H9 (cell line): Measurements from ENCODE around the gene TMEM234. TPM values are rescaled to one million over a fixed set of nuclear protein-coding genes. Genes with fewer than 3 reads are reported as not detected.

ENCODE experiments used
- DNase-seq: peaks from one replicate; pipeline ENCODE4 v3.0.0-alpha.2; 2017
- H2AFZ ChIP-seq: one replicate; pipeline ENCODE4 v1.6.1; 2013; ENCODE audit warnings: mild to moderate bottlenecking, low read length, control low read depth, moderate library complexity
- H2AK5ac ChIP-seq: 2 replicates; pipeline ENCODE4 v1.6.1; 2013; ENCODE audit warnings: low read length, control low read depth, mixed read lengths; ENCODE audit not compliant: insufficient read length
- H2BK120ac ChIP-seq: one replicate; pipeline ENCODE4 v1.6.1; 2013; ENCODE audit warnings: low read depth, mild to moderate bottlenecking, low read length, control low read depth, inconsistent platforms; ENCODE audit not compliant: poor library complexity, severe bottlenecking
- H2BK12ac ChIP-seq: 2 replicates; pipeline ENCODE4 v1.6.1; 2013; ENCODE audit warnings: low read length, control low read depth, mixed read lengths, low read depth; ENCODE audit not compliant: insufficient read length
- H2BK15ac ChIP-seq: 2 replicates; pipeline ENCODE4 v1.6.1; 2013; ENCODE audit warnings: low read depth, low read length, control low read depth
- H2BK20ac ChIP-seq: one replicate; pipeline ENCODE4 v1.6.1; 2013; ENCODE audit warnings: low read depth, mild to moderate bottlenecking, low read length, control low read depth, inconsistent platforms; ENCODE audit not compliant: poor library complexity, severe bottlenecking
- H2BK5ac ChIP-seq: 2 replicates; pipeline ENCODE4 v1.6.1; 2013; ENCODE audit warnings: low read length, control low read depth, mixed read lengths; ENCODE audit not compliant: insufficient read length
- H3K14ac ChIP-seq: 2 replicates; pipeline ENCODE4 v1.6.1; 2013; ENCODE audit warnings: low read length, control low read depth; ENCODE audit not compliant: insufficient read depth
- H3K18ac ChIP-seq: 2 replicates; pipeline ENCODE4 v1.6.1; 2013; ENCODE audit warnings: low read depth, mild to moderate bottlenecking, mixed read lengths, low read length, control low read depth; ENCODE audit not compliant: insufficient read length
- H3K23ac ChIP-seq: 2 replicates; pipeline ENCODE4 v1.6.1; 2013; ENCODE audit warnings: low read length, control low read depth, mixed read lengths, low read depth; ENCODE audit not compliant: insufficient read length
- H3K23me2 ChIP-seq: 2 replicates; pipeline ENCODE4 v1.6.1; 2013; ENCODE audit warnings: low read depth, mild to moderate bottlenecking, mixed read lengths, low read length, control low read depth; ENCODE audit not compliant: insufficient read length, poor library complexity, severe bottlenecking
- H3K27ac ChIP-seq: 2 replicates; pipeline ENCODE4 v1.5.1; 2013; ENCODE audit warnings: low read length, control low read depth, mixed read lengths, low read depth; ENCODE audit not compliant: insufficient read length
- H3K27me3 ChIP-seq: 2 replicates; pipeline ENCODE4 v1.6.1; 2013; ENCODE audit warnings: low read length, control low read depth, inconsistent platforms; ENCODE audit not compliant: insufficient read depth
- H3K4ac ChIP-seq: 2 replicates; pipeline ENCODE4 v1.6.1; 2013; ENCODE audit warnings: low read depth, mild to moderate bottlenecking, control low read depth, inconsistent platforms, low read length, moderate library complexity
- H3K4me1 ChIP-seq: 2 replicates; pipeline ENCODE4 v1.6.1; 2013; ENCODE audit warnings: low read length, control low read depth, inconsistent platforms; ENCODE audit not compliant: insufficient read depth
- H3K4me2 ChIP-seq: 2 replicates; pipeline ENCODE4 v1.6.1; 2013; ENCODE audit warnings: low read length, control low read depth, mixed read lengths; ENCODE audit not compliant: insufficient read length, insufficient read depth
- H3K56ac ChIP-seq: 2 replicates; pipeline ENCODE4 v1.6.1; 2013; ENCODE audit warnings: low read depth, mild to moderate bottlenecking, mixed read lengths, low read length, control low read depth; ENCODE audit not compliant: insufficient read length
- H3K79me1 ChIP-seq: 2 replicates; pipeline ENCODE4 v1.6.1; 2013; ENCODE audit warnings: low read depth, mild to moderate bottlenecking, moderate library complexity, low read length, control low read depth, inconsistent platforms; ENCODE audit not compliant: insufficient read depth, poor library complexity, severe bottlenecking
- H3K79me2 ChIP-seq: 2 replicates; pipeline ENCODE4 v1.6.1; 2013; ENCODE audit warnings: low read length, control low read depth, inconsistent platforms; ENCODE audit not compliant: insufficient read depth
- H3K9ac ChIP-seq: 2 replicates; pipeline ENCODE4 v1.6.1; 2013; ENCODE audit warnings: low read length, control low read depth, mixed read lengths; ENCODE audit not compliant: insufficient read length; ENCODE audit errors: extremely low read depth
- H3K9me3 ChIP-seq: one replicate; pipeline ENCODE4 v1.6.1; 2013; ENCODE audit warnings: low read depth, low read length, inconsistent platforms; ENCODE audit not compliant: control insufficient read depth
- H3T11ph ChIP-seq: one replicate; pipeline ENCODE4 v1.6.1; 2013; ENCODE audit warnings: mild to moderate bottlenecking, low read length, control low read depth, inconsistent platforms
- H4K20me1 ChIP-seq: one replicate; pipeline ENCODE4 v1.6.1; 2013; ENCODE audit not compliant: control insufficient read depth, insufficient read length, insufficient read depth
- H4K5ac ChIP-seq: 2 replicates; pipeline ENCODE4 v1.6.1; 2013; ENCODE audit warnings: low read depth, mild to moderate bottlenecking, mixed read lengths, low read length, control low read depth; ENCODE audit not compliant: insufficient read length
- H4K8ac ChIP-seq: replicated peaks from 2 replicates; pipeline ENCODE4 v1.6.1; 2013; ENCODE audit warnings: low read length, control low read depth, mixed read lengths, low read depth; ENCODE audit not compliant: insufficient read length
- H4K91ac ChIP-seq: 2 replicates; pipeline ENCODE4 v1.6.1; 2013; ENCODE audit warnings: low read depth, mild to moderate bottlenecking, moderate library complexity, mixed read lengths, low read length, control low read depth; ENCODE audit not compliant: insufficient read length
- H3K27ac Mint-ChIP-seq, 3 experiments: 2 replicates in 2 of 3; 3 replicates in 1 of 3; pipeline ENCODE4 v1.8.0; 2020 to 2021; ENCODE audit warnings: mixed read lengths in 3 of 3, mild to moderate bottlenecking in 1 of 3, moderate library complexity in 1 of 3
- H3K27me3 Mint-ChIP-seq: 2 replicates; pipeline ENCODE4 v1.8.0; 2021; ENCODE audit warnings: low read depth, mild to moderate bottlenecking, moderate library complexity, mixed read lengths
- H3K36me3 Mint-ChIP-seq, 3 experiments: 2 replicates in 2 of 3; 3 replicates in 1 of 3; pipeline ENCODE4 v1.8.0; 2020 to 2021; ENCODE audit warnings: low read depth in 3 of 3, mixed read lengths in 3 of 3; ENCODE audit not compliant: insufficient read depth in 1 of 3
- H3K4me1 Mint-ChIP-seq, 2 experiments: 2 replicates each; pipeline ENCODE4 v1.8.0; 2020; ENCODE audit warnings: mixed read lengths in 2 of 2
- H3K4me3 Mint-ChIP-seq, 2 experiments: 2 replicates in 1 of 2; 3 replicates in 1 of 2; pipeline ENCODE4 v1.8.0; 2020 to 2021; ENCODE audit warnings: mild to moderate bottlenecking in 2 of 2, mixed read lengths in 2 of 2, moderate library complexity in 1 of 2
- H3K9me3 Mint-ChIP-seq, 2 experiments: 2 replicates in 1 of 2; 3 replicates in 1 of 2; pipeline ENCODE4 v1.8.0; 2020; ENCODE audit warnings: mild to moderate bottlenecking in 2 of 2, mixed read lengths in 2 of 2, moderate library complexity in 1 of 2
- CTCF ChIP-seq: fragments of 200-600 bp; sonication (generic); conservative IDR thresholded peaks from 3 replicates; pipeline ENCODE4 v1.8.0; 2021; ENCODE audit warnings: antibody characterized with exemption, mild to moderate bottlenecking
- WGBS: extraction: QIAGEN DNeasy Blood & Tissue Kit; methylation state at CpG from one replicate; pipeline ENCODE4 v1.1.7; 2013; ENCODE audit warnings: missing lambda C conversion rate, low lambda C conversion rate, mixed read lengths; ENCODE audit not compliant: insufficient read length; ENCODE audit errors: extremely low coverage; 5-methylcytosine and 5-hydroxymethylcytosine counted together
- total RNA-seq: library from RNA; stranded (reverse); gene quantifications from 2 replicates; pipeline ENCODE4 v1.2.1, GENCODE V29; 2021

Gene TMEM234
- total RNA-seq, 1 experiment from 2014 or later = 19.7 TPM

GRCh38 chr1:32239337-32239736 lies 17.2 kb upstream of the TMEM234 start:
- TF ChIP-seq CTCF = no peak
- H3T11ph ChIP-seq = no peak overlapping the region
- WGBS = no CpG with 5 or more reads among the region's 4 CpGs
- no peak for DNase-seq
- no peak overlapping the region for H2BK20ac ChIP-seq
- no peak overlapping the region for H4K91ac ChIP-seq
- H2BK120ac ChIP-seq = no peak overlapping the region
- H4K8ac ChIP-seq = no peak overlapping the region
- Mint-ChIP-seq H3K4me3 (peak overlapping the region; percentile 82 to 92), H3K36me3 (peaks cover 0 to 14% (median 2%) of the 10 kb centered on the region in 3 experiments; a peak in 2 of 7 replicates), H3K27me3 (peaks cover 4% of the 10 kb centered on the region), H3K27ac (peak overlapping the region in 1 of 3 experiments; percentile 95; a peak in 2 of 7 replicates), H3K9me3 (no peaks in the 10 kb centered on the region), H3K4me1 (peaks cover 21 to 23% of the 10 kb centered on the region in 2 experiments)
- peak overlapping the region; percentile 46 for H3K9ac ChIP-seq
- H3K27ac ChIP-seq = no peak overlapping the region
- H2BK5ac ChIP-seq = no peak overlapping the region
- no peaks in the 10 kb centered on the region; the same call in 1 of the 2 replicates for H3K4me1 ChIP-seq
- H3K79me1 ChIP-seq = no peaks in the 10 kb centered on the region
- H3K23me2 ChIP-seq = peaks cover 17% of the 10 kb centered on the region
- H4K5ac ChIP-seq = no peak overlapping the region
- no peak overlapping the region for H2AK5ac ChIP-seq
- H3K27me3 ChIP-seq = no peaks in the 10 kb centered on the region
- no peak overlapping the region for H3K4ac ChIP-seq
- no peak overlapping the region for H3K56ac ChIP-seq
- H3K14ac ChIP-seq = no peak overlapping the region
- peak overlapping the region; percentile 75 for H3K4me2 ChIP-seq
- H2BK12ac ChIP-seq = no peak overlapping the region
- no peak overlapping the region for H3K18ac ChIP-seq
- H2BK15ac ChIP-seq = no peak overlapping the region
- H2AFZ ChIP-seq = no peak overlapping the region
- H3K79me2 ChIP-seq = no peaks in the 10 kb centered on the region
- H3K9me3 ChIP-seq = no peaks in the 10 kb centered on the region
- no peak overlapping the region for H3K23ac ChIP-seq
- no peaks in the 10 kb centered on the region for H4K20me1 ChIP-seq
